Measurements from ENCODE around the gene TRAF2.

TRAF2 gene

DNA sequence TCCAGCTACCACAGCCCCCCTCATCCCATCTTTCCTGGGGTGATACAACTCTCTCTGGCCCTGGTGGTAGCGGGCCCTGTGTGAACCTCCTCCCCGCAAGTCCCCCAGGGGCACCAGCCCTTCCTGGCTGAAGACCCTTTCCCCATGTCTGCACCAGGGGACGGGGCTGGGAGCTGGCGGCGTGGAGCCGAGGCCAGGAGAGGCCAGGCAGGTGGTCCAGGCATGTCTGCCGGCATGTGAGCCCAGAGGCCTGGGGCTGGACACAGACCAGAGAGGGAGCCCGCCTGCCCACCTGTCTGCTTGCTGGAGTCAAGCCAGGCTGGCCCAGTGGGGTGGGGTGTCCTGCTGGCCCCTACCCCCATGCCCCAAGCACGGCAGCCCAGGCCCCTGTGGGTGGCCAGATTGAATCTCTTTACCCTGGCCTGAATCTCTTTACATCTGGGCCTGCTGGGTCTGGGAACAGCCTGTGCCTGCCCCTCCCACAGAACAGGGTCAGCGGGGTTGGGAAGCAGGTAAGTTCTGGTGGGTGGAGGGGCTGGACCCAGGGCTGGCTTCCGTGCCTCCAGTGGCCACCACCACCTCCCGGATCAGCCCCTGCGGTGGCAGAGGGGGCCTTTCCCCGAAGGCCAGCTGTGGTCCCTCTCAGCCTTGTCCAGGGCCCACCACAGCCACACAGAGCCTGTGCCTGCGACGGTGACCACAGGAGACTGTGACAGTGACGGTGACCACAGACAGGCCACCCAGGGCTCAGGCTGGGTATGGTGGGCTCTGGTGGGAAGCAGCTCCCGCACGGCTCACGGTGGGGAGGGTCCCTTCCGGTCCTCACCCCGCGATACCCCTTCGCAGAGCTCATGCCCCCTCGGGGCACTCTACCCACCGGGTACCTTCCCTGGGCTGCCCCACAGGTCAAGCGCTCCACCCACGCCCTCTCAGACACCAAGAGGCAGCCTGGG lies 72.9 kb downstream of the TRAF2 start:
- no peak for DNase-seq (ENCODE audit: low read depth in 2 of 2, low spot score in 1 of 2)

DNA sequence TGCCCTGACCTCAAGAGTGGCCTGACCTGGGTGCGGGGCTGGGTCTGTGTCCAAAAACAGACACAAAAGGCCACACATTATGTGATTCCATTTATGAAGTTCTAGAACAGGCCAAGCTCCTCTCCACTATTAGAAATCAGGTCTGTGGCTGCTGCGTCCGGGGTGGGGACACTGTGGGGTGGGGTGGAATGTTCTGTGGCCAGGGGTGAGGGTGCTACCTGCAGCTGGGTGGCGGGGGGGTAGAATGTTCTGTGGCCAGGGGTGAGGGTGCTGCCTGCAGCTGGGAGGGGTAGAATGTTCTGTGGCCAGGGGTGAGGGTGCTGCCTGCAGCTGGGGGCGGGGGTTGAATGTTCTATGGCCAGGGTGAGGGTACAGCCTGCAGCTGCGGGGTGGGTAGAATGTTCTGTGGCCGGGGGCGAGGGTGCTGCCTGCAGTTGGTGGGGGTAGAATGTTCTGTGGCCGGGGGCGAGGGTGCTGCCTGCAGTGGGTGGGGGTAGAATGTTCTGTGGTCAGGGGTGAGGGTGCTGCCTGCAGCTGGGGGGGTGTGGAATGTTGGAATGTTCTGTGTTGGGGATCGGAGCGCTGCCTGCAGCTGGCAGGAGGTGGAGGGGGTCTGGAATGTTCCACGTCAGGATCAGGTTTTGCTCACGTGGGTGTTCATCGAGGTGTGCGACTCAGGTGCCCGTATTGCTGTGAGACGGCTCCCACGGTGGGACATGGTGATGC lies 74.1 kb downstream of the TRAF2 start:
- DNase-seq (ENCODE audit: low read depth in 2 of 2, low spot score in 1 of 2), result no peak

DNA sequence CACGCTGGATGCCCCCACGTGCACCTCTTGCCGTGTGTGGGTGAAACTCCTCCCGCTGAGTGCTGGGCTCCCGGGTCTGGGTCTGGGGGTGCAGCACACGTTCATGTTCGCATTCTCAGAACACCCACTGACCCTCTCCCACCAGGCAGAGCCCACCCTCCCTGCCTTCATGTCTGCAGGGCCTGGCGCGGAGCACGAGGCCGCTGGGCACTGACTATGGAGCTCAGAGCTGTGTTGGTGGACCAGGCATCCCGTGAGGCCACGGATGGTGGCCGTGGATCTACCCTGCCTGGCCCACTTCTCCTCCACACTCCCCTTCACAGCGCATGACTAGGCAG lies 74.6 kb downstream of the TRAF2 start:
- DNase-seq (ENCODE audit: low read depth in 2 of 2, low spot score in 1 of 2), result no peak

DNA sequence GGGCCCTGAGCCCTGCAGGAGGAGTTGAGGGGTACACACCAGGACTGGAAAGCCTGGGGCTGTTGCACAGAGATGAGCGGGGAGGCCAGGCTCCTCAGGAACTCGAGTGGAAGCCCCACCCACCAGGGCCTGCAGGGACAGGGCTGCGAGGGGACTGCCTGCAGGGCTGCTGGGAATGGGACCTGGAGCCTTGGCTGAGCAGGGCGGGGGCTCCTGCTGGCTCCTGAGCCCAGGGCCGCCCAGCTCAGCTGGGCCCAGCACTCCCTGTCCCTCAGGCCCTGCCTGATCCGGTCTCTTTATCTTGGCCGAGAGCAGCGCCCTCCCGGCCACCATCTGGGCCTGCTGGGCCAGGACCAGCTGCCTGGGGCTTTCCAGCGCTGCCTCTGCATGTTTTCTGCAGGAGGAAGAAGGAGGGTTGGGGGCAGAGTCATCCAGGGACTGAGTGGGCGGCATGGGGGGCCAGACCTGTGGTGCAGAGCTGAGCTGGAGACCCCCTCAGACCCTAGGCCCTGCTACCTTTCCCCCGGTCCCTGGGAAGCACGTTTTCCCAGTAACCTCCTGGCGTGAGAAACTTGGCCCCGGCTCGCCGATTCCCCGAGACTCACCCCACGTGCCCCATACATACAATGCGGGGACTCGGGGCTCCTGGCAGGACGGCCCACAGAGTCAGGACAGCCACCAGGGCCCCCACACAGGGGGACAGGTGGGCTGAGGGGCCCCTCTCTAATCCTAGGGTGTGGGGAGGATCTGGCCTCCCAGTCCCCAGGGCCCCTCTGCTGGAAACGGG lies 75.2 kb downstream of the TRAF2 start:
- no peak for DNase-seq (ENCODE audit: low read depth in 2 of 2, low spot score in 1 of 2)

DNA sequence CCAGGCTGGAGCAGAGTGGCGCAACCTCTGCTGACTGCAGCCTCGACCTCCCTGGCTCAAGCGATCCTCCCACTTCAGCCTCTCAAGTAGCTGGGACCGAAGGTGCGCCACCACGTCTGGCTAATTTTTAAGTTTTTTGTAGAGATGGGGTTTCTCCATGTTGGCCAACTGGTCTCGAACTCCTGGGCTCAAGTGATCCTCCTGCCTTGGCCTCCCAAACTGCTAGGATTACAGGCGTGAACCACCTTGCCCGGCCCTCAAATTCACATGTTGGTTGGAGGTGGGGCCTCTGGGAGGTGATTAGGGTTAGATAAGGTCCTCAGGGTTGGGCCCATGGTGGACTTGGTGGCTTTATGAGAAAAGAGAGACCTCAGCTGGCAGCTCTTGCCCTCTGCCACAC lies 75.8 kb downstream of the TRAF2 start:
- DNase-seq (ENCODE audit: low read depth in 2 of 2, low spot score in 1 of 2), result no peak

DNA sequence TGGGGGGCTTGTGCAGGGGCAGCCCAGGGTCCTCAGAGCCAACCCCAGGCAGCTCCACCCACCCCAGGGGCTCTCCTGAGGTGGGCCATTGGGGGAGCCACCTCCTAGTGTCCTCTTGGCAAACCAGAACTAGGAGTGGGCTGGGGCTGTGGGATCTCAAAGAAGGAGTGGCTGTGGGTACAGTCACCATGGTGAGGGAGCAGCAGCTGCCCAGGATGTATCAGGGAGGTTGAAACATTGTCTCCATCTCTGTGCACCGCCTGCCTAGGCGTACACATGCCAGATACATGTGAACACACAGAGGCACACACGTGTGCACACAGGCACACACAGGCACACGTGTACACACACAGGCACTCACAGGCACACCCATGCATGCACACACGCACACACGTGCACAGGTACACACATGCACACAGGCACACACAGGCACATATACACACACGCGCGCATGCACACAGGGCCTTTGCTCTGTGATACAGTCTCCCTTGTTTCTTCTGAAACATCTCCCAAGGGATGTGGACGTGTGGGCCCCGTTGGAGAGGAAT lies 76.5 kb downstream of the TRAF2 start:
- no peak for DNase-seq (ENCODE audit: low read depth in 2 of 2, low spot score in 1 of 2)

DNA sequence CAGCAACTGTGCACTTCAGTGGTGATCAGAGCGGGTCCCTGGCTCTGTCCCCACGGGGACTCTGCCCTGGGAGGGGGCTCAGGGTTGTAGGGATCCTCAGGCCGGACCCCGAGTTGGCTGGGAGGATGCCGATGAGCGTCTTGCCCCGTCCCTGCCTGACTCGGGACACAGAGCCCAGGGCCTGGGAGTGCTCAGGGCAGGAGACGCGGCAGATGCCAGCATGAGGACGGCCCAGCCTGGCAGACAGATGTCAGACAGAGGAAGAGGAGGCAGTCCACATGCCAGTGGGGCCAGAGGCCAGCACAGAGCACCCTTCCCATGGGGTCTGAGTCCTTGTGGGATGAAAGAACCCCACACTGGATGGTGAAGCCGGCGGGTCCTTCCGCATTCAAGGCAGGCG lies 77.0 kb downstream of the TRAF2 start:
- no peak for DNase-seq (ENCODE audit: low read depth in 2 of 2, low spot score in 1 of 2)

DNA sequence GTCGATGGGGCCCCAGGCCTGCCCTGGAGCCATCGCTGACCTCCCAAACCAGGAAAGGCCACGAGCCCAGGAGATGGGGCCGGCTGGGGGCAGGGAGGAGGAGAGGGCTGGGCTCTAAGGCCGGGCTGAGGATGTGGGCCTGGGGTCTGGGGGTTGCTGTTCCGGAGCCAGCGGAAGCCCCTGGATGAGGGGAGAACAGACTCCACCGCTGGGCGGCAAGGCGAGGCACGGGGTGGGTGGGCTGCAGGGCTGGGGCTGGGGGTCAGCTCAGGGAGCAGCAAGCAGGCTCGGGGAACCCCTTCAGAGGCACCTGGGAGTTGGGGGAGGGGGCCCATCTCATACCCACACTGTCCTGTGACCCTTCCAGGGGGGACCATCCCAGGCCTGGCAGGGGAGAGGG lies 77.4 kb downstream of the TRAF2 start:
- no peak for DNase-seq (ENCODE audit: low read depth in 2 of 2, low spot score in 1 of 2)

DNA sequence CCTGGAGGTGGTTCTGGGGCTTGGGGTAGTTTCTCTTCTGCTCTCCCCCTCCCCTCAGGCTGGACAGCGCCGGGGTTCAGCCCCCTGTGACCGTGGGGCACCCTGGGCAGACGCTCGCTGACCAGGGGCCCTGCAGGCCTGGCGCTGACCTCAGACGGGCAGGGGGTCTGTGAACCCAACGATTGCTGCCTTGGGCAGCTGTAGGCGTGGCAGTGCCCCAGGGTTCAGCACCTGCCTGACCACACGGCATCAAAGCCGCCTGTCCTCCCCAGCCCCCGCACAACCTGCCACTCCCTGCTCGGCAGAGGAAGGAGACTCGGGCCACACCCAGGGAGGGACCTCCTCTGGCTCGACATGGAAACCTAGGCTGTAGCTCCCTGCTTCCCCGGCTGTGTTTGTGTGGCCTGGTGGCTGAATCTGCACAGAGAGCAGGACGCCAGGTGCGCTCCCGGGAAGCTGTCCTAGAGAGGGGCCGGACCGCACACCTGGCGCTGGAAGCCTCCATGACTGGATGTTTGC lies 77.9 kb downstream of the TRAF2 start:
- DNase-seq (ENCODE audit: low read depth in 2 of 2, low spot score in 1 of 2), result no peak

DNA sequence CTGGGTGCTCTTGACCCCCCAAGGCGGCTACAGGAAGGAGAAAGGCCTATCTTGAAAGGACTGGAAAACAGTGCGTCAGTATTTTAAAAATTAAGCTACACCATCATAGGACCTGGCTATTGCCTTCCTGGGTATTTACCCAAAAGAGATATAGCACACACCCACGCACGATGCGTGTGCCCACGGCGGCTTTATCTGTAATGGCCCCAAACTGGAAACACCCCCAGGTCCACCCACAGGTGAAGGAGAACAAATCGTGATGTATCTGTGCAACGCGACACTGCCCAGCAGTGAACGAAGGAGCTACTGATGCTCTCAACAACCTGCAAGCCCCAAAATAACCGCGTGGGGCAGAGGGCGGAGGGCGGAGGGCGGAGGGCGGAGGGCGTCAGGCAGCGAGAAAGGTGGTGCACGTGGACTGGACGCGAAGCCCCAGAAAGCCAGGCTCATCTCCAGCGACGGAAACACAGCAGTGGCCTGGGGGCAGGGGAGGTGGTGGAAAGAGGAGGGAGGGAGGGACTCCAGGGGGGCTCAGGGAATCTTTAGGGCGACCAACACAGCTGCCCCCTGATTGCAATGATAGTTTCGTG lies 78.6 kb downstream of the TRAF2 start:
- DNase-seq (ENCODE audit: low read depth in 2 of 2, low spot score in 1 of 2), result no peak

DNA sequence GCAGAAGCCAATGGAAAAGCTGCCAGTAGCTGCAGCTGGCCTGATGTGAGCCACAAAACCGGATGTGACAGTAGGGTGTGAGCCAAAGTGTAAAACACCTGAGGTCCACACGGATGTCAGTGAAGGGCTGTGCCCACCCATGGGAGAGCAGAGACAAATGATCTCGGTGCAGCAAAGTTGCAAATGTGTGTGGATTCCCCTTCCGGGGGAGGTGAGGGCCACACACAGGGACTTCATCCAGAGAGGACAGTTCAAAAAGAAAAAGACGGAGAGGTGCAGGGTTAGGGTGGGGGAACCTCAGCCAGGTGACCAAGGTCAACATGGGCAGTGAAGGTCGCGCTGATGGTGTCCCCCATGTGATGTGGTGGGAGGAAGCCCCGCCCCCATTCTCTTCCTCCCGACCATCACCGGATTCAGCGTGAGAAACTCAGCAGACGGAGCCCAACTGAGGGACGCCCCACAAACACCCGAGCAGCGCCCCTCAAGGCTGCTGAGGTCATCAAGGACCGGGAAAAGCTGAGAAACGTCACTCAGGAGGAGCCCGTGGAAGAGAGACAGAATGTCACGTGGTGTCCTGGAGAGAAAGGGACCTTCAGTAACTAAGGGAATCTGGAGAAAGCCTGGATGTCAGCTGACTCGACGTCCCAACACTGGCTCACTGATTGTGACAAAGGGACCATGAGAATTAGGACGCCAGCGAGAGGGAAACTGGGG lies 79.6 kb downstream of the TRAF2 start:
- DNase-seq (ENCODE audit: low read depth in 2 of 2, low spot score in 1 of 2), result no peak

DNA sequence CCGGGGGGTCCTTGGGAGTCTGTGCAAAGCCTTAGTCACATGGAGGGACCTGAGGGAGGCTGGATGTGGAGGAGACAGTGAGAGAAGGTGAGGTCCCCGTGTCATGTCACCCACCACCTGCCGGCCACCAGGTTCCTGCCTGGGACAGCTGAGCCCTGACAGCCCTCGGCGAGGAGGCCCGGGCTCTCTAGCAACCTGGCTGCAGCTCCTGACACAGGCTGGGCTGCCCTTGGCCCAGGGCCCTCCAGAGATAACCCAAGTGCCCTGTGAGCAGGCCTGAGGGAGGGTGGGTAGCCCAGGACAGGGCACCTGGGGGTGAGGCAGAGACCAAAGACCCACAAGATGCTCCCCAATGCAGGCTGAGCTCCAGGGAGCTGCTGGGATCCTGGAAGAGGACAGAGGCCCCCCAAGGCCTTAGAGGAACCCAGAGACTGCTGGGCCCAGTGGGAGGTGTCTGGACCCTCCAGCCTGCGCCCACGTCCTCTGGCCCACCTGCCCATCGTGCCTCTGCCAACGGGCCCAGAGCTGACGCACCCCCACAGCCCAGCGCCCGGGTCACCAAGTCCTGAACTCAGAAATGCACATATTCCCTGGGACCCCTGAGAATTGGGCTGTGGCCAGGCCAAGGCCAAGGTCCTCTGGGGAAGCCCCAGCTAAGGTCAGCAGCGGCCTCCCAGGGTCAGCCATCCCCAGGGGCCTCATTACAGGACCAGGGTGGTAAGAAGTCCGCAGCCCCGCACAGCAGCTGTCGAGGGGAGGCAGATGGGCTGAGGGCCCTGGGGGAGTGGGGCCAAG lies 82.2 kb downstream of the TRAF2 start:
- DNase-seq (ENCODE audit: low read depth in 2 of 2, low spot score in 1 of 2), result no peak

DNA sequence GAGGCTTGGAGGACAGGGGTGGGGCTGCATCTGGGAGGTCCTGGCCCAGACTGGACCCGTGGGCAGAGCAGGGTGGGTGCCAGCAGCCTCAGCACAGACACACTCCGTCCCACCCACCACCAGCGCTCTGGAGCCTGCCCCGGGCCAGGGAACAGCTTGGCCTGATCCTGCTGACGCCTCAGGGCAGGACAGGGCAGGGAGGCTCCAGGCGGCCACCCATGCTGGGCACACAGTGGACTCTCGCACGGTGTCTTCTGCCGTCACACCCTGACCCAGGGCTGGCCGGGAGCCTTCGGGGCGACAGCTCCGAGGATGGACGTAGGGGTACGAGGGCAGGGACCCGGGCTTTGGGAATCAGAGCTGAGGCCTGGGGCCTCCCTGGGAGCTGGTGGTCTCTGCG lies 82.8 kb downstream of the TRAF2 start:
- no peak for DNase-seq (ENCODE audit: low read depth in 2 of 2, low spot score in 1 of 2)

DNA sequence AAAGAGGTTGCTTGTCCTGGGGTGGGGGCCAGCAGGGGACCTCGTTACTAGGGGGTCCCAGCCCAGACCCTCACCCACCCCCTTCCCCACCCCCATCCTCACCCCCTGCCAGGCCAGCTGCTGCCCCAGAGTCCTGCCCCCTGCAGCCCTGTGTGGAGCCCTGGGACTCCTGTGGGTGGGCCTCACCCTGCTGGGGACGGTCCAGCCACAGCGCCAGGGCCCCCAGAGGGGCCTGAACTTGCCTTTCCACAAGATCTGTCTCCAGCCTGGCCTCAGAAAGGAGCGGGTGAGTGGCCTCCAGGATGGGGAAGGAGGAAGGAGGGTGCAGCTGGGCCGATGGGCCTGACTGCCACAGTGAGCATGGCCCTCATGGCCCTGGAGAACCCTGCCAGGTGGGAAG lies 83.5 kb downstream of the TRAF2 start:
- DNase-seq (ENCODE audit: low read depth in 2 of 2, low spot score in 1 of 2), result no peak

DNA sequence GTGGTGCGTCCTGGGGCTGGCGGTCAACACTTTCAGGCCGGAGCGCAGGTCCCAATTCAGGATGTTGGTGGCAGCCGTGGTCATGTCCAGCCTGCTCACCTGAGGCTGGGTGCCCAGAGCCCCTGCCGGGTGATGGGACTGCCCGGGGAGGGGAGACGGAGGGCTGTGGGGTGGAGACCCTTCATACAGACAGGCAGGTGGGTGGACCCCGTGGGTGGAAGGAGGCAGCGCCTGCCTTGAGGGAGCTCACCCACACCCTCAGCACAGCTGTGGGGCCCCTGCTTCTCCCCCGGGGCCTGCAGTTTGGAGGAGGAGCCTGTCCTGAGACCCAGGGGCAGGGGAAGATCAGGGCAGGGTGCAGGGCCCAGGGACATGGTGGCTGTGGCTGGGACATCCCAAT lies 84.0 kb downstream of the TRAF2 start:
- DNase-seq (ENCODE audit: low read depth in 2 of 2, low spot score in 1 of 2), result no peak

DNA sequence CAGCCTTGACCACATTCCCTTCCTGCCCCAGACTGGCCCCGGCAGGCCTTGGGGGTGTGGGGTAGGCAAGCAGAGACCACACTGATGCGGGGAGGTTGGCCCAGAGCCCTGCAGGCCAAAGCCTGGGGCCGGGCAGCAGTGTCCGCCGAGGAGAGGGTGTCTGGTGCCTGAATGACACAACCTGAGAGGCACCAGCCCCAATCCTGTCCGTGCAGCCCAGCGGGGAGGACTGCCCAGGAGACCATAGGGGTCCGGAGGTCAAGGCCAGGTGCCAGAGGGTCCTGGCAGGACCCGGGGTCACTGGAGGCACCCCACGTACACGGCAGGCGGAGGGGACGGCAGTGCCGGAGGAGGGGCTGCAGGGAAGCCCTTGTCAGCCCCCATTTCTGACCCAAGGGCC lies 85.4 kb downstream of the TRAF2 start:
- DNase-seq (ENCODE audit: low read depth in 2 of 2, low spot score in 1 of 2), result no peak

DNA sequence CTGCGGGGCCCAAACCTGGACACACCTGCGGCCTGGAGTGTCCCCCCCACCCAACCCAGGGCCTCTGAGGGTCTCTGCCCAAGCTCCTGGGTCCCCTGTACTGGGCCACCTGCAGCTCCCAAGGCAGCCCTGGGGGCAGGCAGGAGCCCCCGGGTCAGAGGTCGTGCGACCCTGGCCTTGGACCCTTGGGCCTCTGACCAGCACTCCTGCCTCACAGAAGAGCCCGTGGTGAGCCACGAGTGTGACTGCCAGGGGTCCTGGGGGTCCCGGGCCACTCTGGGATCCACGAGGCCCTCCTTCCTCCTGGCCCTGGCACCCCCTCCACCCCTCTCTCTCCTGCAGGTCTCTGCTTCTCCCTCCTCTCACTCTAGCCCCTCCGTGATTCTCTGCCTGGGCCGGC lies 86.0 kb downstream of the TRAF2 start:
- DNase-seq (ENCODE audit: low read depth in 2 of 2, low spot score in 1 of 2), result no peak

DNA sequence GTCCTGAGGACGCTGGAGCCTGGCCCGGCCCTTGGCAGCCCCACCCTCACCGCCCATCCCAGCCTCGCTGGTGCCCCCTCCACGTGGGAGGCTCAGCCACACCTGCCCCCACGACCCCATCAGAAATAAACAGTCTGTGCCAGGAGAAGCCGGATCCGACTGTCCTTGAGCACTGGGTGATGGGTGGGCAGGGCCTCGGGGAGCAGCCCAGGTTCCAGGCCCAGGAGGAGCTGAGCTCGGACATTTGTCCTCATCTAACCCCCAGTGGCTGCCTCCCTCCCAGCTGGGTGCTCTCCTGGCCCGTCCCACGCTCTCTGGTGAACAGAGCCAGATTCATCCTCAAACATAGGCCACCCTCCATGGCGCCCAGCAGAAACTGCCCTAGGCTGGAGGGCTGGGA lies 86.4 kb downstream of the TRAF2 start:
- no peak for DNase-seq (ENCODE audit: low read depth in 2 of 2, low spot score in 1 of 2)
